ENCODE results near the gene PCSK5. TPM values are rescaled to one million over a fixed set of nuclear protein-coding genes. Genes with fewer than 3 reads are reported as not detected.
"Not testable (repeated sequence)": the region's sequence is repeated elsewhere in the genome, so short reads cannot be mapped to it uniquely, and the experiment has no call there.

PCSK5 gene
- total and polyA plus RNA-seq, 2 experiments from 2014 or later = 59.1 to 71.7 TPM

DNA sequence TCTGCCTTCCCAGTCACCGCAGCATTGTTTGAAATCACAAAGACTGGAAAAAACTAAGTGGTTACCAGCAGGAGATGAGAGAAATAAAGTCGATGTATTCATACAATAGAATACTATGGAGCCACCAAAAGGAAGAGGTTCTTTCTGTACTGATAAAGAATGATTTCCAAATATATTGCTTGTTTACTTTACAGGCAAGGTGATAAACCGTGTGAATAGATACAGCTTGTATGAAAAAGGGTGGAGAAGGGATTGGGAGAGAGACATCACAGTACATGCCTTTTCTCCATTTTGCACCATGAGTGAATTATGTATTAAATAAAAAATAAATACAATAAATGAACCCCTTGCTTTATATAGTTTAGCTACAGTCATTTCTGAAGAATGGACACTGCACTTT, 412.1 kb downstream of the PCSK5 start:
- H3K79me2 ChIP-seq = no peaks in the 10 kb centered on the region
- DNase-seq (ENCODE audit: low spot score) = no peak
- no peak overlapping the region for H3K4me3 ChIP-seq
- no peaks in the 10 kb centered on the region for H3K9me2 ChIP-seq (replicated peaks; ENCODE audit: insufficient read depth)
- H4K20me1 ChIP-seq (ENCODE audit: insufficient read depth, poor library complexity, severe bottlenecking) = no peaks in the 10 kb centered on the region
- TF ChIP-seq, protein P1, sequence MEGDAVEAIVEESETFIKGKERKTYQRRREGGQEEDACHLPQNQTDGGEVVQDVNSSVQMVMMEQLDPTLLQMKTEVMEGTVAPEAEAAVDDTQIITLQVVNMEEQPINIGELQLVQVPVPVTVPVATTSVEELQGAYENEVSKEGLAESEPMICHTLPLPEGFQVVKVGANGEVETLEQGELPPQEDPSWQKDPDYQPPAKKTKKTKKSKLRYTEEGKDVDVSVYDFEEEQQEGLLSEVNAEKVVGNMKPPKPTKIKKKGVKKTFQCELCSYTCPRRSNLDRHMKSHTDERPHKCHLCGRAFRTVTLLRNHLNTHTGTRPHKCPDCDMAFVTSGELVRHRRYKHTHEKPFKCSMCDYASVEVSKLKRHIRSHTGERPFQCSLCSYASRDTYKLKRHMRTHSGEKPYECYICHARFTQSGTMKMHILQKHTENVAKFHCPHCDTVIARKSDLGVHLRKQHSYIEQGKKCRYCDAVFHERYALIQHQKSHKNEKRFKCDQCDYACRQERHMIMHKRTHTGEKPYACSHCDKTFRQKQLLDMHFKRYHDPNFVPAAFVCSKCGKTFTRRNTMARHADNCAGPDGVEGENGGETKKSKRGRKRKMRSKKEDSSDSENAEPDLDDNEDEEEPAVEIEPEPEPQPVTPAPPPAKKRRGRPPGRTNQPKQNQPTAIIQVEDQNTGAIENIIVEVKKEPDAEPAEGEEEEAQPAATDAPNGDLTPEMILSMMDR (IDR thresholded peaks at IDR 0.05; ENCODE audit: poor library complexity) = no peak
- TF ChIP-seq EZH2 (IDR thresholded peaks at IDR 0.05; ENCODE audit: borderline replicate concordance) (no peak), EZH2phosphoT487 (IDR thresholded peaks at IDR 0.05; ENCODE audit: low read depth, severe bottlenecking, unreplicated experiment) (no peak)
- H3K27me3 ChIP-seq = no peaks in the 10 kb centered on the region
- H3K9me3 ChIP-seq (ENCODE audit: low read depth) = no peaks in the 10 kb centered on the region
- WGBS (ENCODE audit: low lambda C conversion rate, missing lambda C conversion rate) = 75% methylated on average over 3 of the region's 3 CpGs
- no peak overlapping the region for H2AFZ ChIP-seq
- no peak overlapping the region for H3K27ac ChIP-seq
- H3K36me3 ChIP-seq (replicated peaks; ENCODE audit: insufficient read depth, low read depth) = no peaks in the 10 kb centered on the region
- H3K4me1 ChIP-seq (ENCODE audit: insufficient read depth) = peaks cover 6% of the 10 kb centered on the region
- no peak overlapping the region for H3K4me2 ChIP-seq

DNA sequence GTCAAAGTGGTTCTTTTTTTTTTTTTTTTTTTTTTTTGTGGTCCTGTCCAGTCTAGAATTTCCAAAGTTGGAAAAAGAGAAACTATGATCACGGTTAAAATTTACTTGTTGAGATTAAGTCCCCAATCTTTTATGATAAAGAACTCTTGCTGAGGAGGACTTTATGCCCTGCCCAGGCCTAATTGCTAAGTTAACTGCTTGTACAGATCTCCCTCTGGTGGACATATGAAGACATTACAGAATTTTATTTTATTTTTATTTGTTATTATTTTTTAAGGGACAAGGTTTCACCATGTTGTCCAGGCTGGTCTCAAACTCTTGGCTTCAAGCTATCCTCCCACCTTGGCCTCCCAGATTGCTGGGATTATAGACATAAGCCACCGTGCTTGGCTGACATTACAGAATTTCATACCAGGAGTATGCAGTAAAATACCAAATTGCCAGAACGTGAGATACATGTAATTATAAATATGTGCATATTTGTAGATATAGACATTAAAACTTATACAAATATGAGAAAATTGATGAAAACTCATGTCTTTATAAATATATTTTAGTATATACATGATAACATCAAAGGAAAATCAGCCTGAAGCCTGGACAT, 412.6 kb downstream of the PCSK5 start:
- Histone ChIP-seq H3K27ac (no peak overlapping the region), H3K4me1 (ENCODE audit: insufficient read depth) (peaks cover 4% of the 10 kb centered on the region), H4K20me1 (ENCODE audit: insufficient read depth, poor library complexity, severe bottlenecking) (no peaks in the 10 kb centered on the region), H3K9me3 (ENCODE audit: low read depth) (no peaks in the 10 kb centered on the region), H3K36me3 (replicated peaks; ENCODE audit: insufficient read depth, low read depth) (no peaks in the 10 kb centered on the region), H3K79me2 (no peaks in the 10 kb centered on the region), H3K4me2 (no peak overlapping the region), H3K9me2 (replicated peaks; ENCODE audit: insufficient read depth) (no peaks in the 10 kb centered on the region), H3K4me3 (no peak overlapping the region), H3K27me3 (no peaks in the 10 kb centered on the region), H2AFZ (no peak overlapping the region)
- 33% methylated on average over 3 of the region's 3 CpGs for WGBS (ENCODE audit: low lambda C conversion rate, missing lambda C conversion rate)
- DNase-seq (ENCODE audit: low spot score) = peak; percentile 71
- TF ChIP-seq, protein P1 (IDR thresholded peaks at IDR 0.05; ENCODE audit: poor library complexity) = peak; percentile 77
- TF ChIP-seq EZH2phosphoT487 (IDR thresholded peaks at IDR 0.05; ENCODE audit: low read depth, severe bottlenecking, unreplicated experiment) (no peak), EZH2 (IDR thresholded peaks at IDR 0.05; ENCODE audit: borderline replicate concordance) (no peak)

DNA sequence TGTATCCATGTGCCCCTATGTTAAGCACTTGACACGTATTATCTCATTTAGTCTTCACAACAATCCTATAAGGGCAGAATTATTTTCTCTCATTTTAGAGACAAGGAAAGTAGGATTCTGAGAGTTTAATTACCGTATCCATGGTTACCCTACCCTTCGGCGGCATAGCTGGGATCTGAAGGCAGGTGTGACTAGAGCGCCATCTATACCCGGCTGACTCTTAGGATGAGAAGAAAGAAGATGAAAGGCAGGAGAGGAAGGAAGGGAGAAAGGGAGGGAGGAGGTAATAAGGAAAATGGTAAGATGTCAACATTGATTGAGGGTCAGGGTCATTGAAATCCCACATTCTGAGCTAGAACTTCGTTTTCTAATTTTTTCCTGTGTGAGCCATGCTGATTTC, 416.6 kb downstream of the PCSK5 start:
- not testable (repeated sequence) for H3K79me2 ChIP-seq; H3K9me2 ChIP-seq (replicated peaks; ENCODE audit: insufficient read depth); H3K4me3 ChIP-seq; H3K27me3 ChIP-seq; H2AFZ ChIP-seq; DNase-seq (ENCODE audit: low spot score); H3K36me3 ChIP-seq (replicated peaks; ENCODE audit: insufficient read depth, low read depth); H4K20me1 ChIP-seq (ENCODE audit: insufficient read depth, poor library complexity, severe bottlenecking); H3K27ac ChIP-seq; H3K4me2 ChIP-seq; H3K4me1 ChIP-seq (ENCODE audit: insufficient read depth); H3K9me3 ChIP-seq (ENCODE audit: low read depth)
- WGBS (ENCODE audit: low lambda C conversion rate, missing lambda C conversion rate) = 36% methylated on average over 6 of the region's 7 CpGs

DNA sequence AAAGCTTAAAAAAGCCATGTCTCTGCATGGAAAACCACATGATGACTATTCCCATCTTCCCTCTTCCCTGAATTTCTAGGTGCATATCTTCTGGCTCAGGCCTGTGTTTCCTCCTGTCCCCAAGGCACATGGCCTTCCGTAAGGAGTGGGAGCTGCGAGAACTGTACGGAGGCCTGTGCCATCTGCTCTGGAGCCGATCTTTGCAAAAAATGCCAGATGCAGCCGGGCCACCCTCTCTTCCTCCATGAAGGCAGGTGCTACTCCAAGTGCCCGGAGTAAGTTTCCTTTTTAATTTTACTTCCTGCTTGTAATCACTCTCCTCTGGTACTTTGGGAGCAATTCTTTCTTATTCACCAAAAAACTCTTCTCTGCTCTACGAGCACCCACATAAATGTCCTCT, 420.1 kb downstream of the PCSK5 start:
- H2AFZ ChIP-seq = no peak overlapping the region
- H3K27ac ChIP-seq = no peak overlapping the region
- no peaks in the 10 kb centered on the region for H3K79me2 ChIP-seq
- no peaks in the 10 kb centered on the region for H4K20me1 ChIP-seq (ENCODE audit: insufficient read depth, poor library complexity, severe bottlenecking)
- no peaks in the 10 kb centered on the region for H3K9me2 ChIP-seq (replicated peaks; ENCODE audit: insufficient read depth)
- DNase-seq (ENCODE audit: low spot score) = no peak
- no peaks in the 10 kb centered on the region for H3K4me1 ChIP-seq (ENCODE audit: insufficient read depth)
- no peak overlapping the region for H3K4me2 ChIP-seq
- 93% methylated on average over 7 of the region's 7 CpGs for WGBS (ENCODE audit: low lambda C conversion rate, missing lambda C conversion rate)
- TF ChIP-seq EZH2 (IDR thresholded peaks at IDR 0.05; ENCODE audit: borderline replicate concordance) (no peak), EZH2phosphoT487 (IDR thresholded peaks at IDR 0.05; ENCODE audit: low read depth, severe bottlenecking, unreplicated experiment) (no peak)
- TF ChIP-seq, protein P1 (IDR thresholded peaks at IDR 0.05; ENCODE audit: poor library complexity) = no peak
- no peaks in the 10 kb centered on the region for H3K9me3 ChIP-seq (ENCODE audit: low read depth)
- H3K27me3 ChIP-seq = no peaks in the 10 kb centered on the region
- no peak overlapping the region for H3K4me3 ChIP-seq
- H3K36me3 ChIP-seq (replicated peaks; ENCODE audit: insufficient read depth, low read depth) = no peaks in the 10 kb centered on the region
